Naive thymus-derived CD8-positive, alpha-beta T cell (primary cell): ENCODE results near the gene AVP. TPM values are rescaled to one million over a fixed set of nuclear protein-coding genes. Genes with fewer than 3 reads are reported as not detected.
A peak's percentile ranks its signal among the peaks of the same experiment; 100 is the strongest.

ENCODE experiments used
- ATAC-seq, 2 donors: fragments of 150-1000 bp; cut with Tn5 transposase in 1 of 2; sonication (Bioruptor Pico), chemical (Tn5 transposase) in 1 of 2; 1 replicate in 1 of 2; 2 replicates in 1 of 2; pipeline ENCODE4 v1.10.0; 2021; ENCODE audit warnings: mild to moderate bottlenecking in 2 of 2, moderate library complexity in 2 of 2
- POLR2A ChIA-PET: fragments of 350-600 bp; sonication (Branson Sonifier 250); formaldehyde crosslinking; loops from one replicate; lab custom pipeline; 2021; ENCODE audit warnings: antibody characterized with exemption; lab: Charles Lee
- DNase-seq, 10 donors: peaks; one replicate each; pipeline versions ENCODE4 v3.0.0 to v3.0.0-alpha.2; 2020 to 2022
- H3K27ac Mint-ChIP-seq, 10 donors: one replicate each; pipeline ENCODE4 v1.8.0; 2020 to 2022; ENCODE audit warnings: mild to moderate bottlenecking in 10 of 10, mixed read lengths in 10 of 10, moderate library complexity in 4 of 10, inconsistent platforms in 1 of 10
- H3K27me3 Mint-ChIP-seq, 5 donors: one replicate each; pipeline ENCODE4 v1.8.0; 2021 to 2022; ENCODE audit warnings: mixed read lengths in 5 of 5
- H3K36me3 Mint-ChIP-seq, 3 donors: one replicate each; pipeline ENCODE4 v1.8.0; 2020 to 2022; ENCODE audit warnings: mixed read lengths in 3 of 3, mild to moderate bottlenecking in 2 of 3, inconsistent platforms in 1 of 3
- H3K4me1 Mint-ChIP-seq, 4 donors: one replicate each; pipeline ENCODE4 v1.8.0; 2021 to 2022; ENCODE audit warnings: mixed read lengths in 4 of 4
- H3K4me3 Mint-ChIP-seq, 10 donors: one replicate each; pipeline ENCODE4 v1.8.0; 2020 to 2022; ENCODE audit warnings: mild to moderate bottlenecking in 10 of 10, mixed read lengths in 10 of 10, moderate library complexity in 6 of 10, inconsistent platforms in 1 of 10
- H3K9me3 Mint-ChIP-seq, 9 donors: one replicate each; pipeline ENCODE4 v1.8.0; 2020 to 2022; ENCODE audit warnings: mixed read lengths in 9 of 9, mild to moderate bottlenecking in 3 of 9, inconsistent platforms in 1 of 9, moderate library complexity in 1 of 9
- polyA plus RNA-seq, 3 donors: library from polyadenylated mRNA; unstranded; fragments of 300-500 nt; fragmentation: Illumina TruSeq; gene quantifications; one replicate each; pipeline ENCODE4 v1.2.3, GENCODE V29; 2021
- total RNA-seq, 8 experiments: library from RNA in 2 of 8; stranded (reverse) in 2 of 8; gene quantifications; one replicate each; pipeline ENCODE4 v1.2.3 and lab custom pipeline; 2021 to 2026

Gene AVP
- total and polyA plus RNA-seq, 5 experiments from 2014 or later: not detected

GRCh38 chr20:3107464-3108025 is 23.0 kb upstream of the AVP start:
- no peaks in the 10 kb centered on the region for H3K27me3 Mint-ChIP-seq
- POLR2A ChIA-PET: interaction anchor here (5.3 kb wide), 1 partner anchor 13 kb away, joined by 33 read pairs; no protein-coding TSS in a partner anchor
- H3K36me3 Mint-ChIP-seq: peaks cover 0 to 19% (median 0%) of the 10 kb centered on the region in 3 donors
- H3K4me1 Mint-ChIP-seq: peaks cover 9 to 24% (median 11%) of the 10 kb centered on the region in 4 donors
- DNase-seq (peak in 1 of 10 donors; percentile 55), ATAC-seq (no peak)
- peak overlapping the region in 1 of 10 donors; percentile 38 for H3K27ac Mint-ChIP-seq
- H3K9me3 Mint-ChIP-seq: no peaks in the 10 kb centered on the region
- H3K4me3 Mint-ChIP-seq: no peak overlapping the region

GRCh38 chr20:3106658-3107463 is 22.3 kb upstream of the AVP start:
- ATAC-seq (no peak), DNase-seq (peak in 1 of 10 donors; percentile 50)
- Mint-ChIP-seq H3K27ac (peak overlapping the region in 3 of 10 donors; percentile 38 to 60 (median 60)), H3K9me3 (no peaks in the 10 kb centered on the region), H3K36me3 (peaks cover 0 to 16% (median 0%) of the 10 kb centered on the region in 3 donors), H3K27me3 (no peaks in the 10 kb centered on the region), H3K4me3 (peak overlapping the region in 1 of 10 donors; percentile 38), H3K4me1 (peaks cover 16 to 30% (median 17%) of the 10 kb centered on the region in 4 donors)
- POLR2A ChIA-PET: interaction anchor here (5.3 kb wide), 1 partner anchor 13 kb away, joined by 33 read pairs; no protein-coding TSS in a partner anchor

GRCh38 chr20:3106185-3106584 is 21.7 kb upstream of the AVP start:
- Mint-ChIP-seq H3K27me3 (no peaks in the 10 kb centered on the region), H3K4me3 (no peak overlapping the region), H3K27ac (no peak overlapping the region), H3K4me1 (peaks cover 18 to 28% (median 21%) of the 10 kb centered on the region in 4 donors), H3K9me3 (no peaks in the 10 kb centered on the region), H3K36me3 (peaks cover 0 to 11% (median 0%) of the 10 kb centered on the region in 3 donors)
- no peak for ATAC-seq
- POLR2A ChIA-PET: interaction anchor here (0.7 to 5.3 kb wide), 2 partner anchors 12 to 55 kb away, joined by 3 to 33 read pairs; no protein-coding TSS in a partner anchor
- DNase-seq: no peak

- Mint-ChIP-seq H3K9me3 (no peaks in the 10 kb centered on the region), H3K4me3 (no peak overlapping the region), H3K36me3 (peaks cover 0 to 7% (median 0%) of the 10 kb centered on the region in 3 donors), H3K27ac (peak overlapping the region in 2 of 10 donors; percentile 41 to 52), H3K27me3 (no peaks in the 10 kb centered on the region), H3K4me1 (peaks cover 15 to 28% (median 26%) of the 10 kb centered on the region in 4 donors)
- DNase-seq (peak in 1 of 10 donors; percentile 27), ATAC-seq (no peak)
- POLR2A ChIA-PET: interaction anchor here (0.7 to 1.0 kb wide), 2 partner anchors 16 to 55 kb away, joined by 3 read pairs; no protein-coding TSS in a partner anchor
These were observed 21.0 kb upstream of the AVP start for GRCh38 chr20:3105256-3106137.

- Mint-ChIP-seq H3K27ac (peak overlapping the region in 7 of 10 donors; percentile 13 to 82 (median 52)), H3K4me3 (peak overlapping the region in 1 of 10 donors; percentile 41), H3K4me1 (peaks cover 15 to 32% (median 26%) of the 10 kb centered on the region in 4 donors), H3K27me3 (no peaks in the 10 kb centered on the region), H3K9me3 (no peaks in the 10 kb centered on the region), H3K36me3 (peaks cover 0 to 6% (median 0%) of the 10 kb centered on the region in 3 donors)
- POLR2A ChIA-PET: interaction anchor here (0.7 to 4.7 kb wide), 5 partner anchors 8 to 34 kb away, joined by 3 to 27 read pairs (median 3); no protein-coding TSS in a partner anchor
- ATAC-seq (no peak), DNase-seq (no peak)
These were observed 19.0 kb upstream of the AVP start for GRCh38 chr20:3103369-3104032.

GRCh38 chr20:3102575-3103368 is 18.2 kb upstream of the AVP start:
- DNase-seq (peak in 1 of 10 donors; percentile 38), ATAC-seq (no peak)
- Mint-ChIP-seq H3K27ac (peak overlapping the region; percentile 5 to 81 (median 64)), H3K4me1 (peaks cover 15 to 32% (median 26%) of the 10 kb centered on the region in 4 donors), H3K4me3 (peak overlapping the region in 9 of 10 donors; percentile 28 to 72 (median 42)), H3K27me3 (no peaks in the 10 kb centered on the region), H3K36me3 (peaks cover 0 to 3% (median 0%) of the 10 kb centered on the region in 3 donors), H3K9me3 (no peaks in the 10 kb centered on the region)
- POLR2A ChIA-PET: interaction anchor here (0.6 to 4.7 kb wide), 11 partner anchors 10 to 679 kb away, joined by 3 to 27 read pairs (median 4); partner anchors contain the start of genes FASTKD5, OXT and UBOX5

GRCh38 chr20:3101737-3102574 is 17.4 kb upstream of the AVP start:
- Mint-ChIP-seq H3K27me3 (no peaks in the 10 kb centered on the region), H3K4me1 (peaks cover 14 to 30% (median 23%) of the 10 kb centered on the region in 4 donors), H3K4me3 (peak overlapping the region; percentile 14 to 72 (median 48)), H3K9me3 (no peaks in the 10 kb centered on the region), H3K27ac (peak overlapping the region in 9 of 10 donors; percentile 13 to 81 (median 63)), H3K36me3 (peaks cover 0 to under 1% (median 0%) of the 10 kb centered on the region in 3 donors)
- DNase-seq: peak; percentile 28 to 74 (median 58)
- POLR2A ChIA-PET: interaction anchor here (0.6 to 4.7 kb wide), 15 partner anchors 9 to 680 kb away, joined by 3 to 27 read pairs (median 4); partner anchors contain the start of genes FASTKD5, ITPA, OXT and UBOX5
- ATAC-seq: peak; percentile 95 to 97

- H3K9me3 Mint-ChIP-seq: no peaks in the 10 kb centered on the region
- ATAC-seq: no peak
- DNase-seq: peak in 1 of 10 donors; percentile 40
- peak overlapping the region in 1 of 10 donors; percentile 13 for H3K4me3 Mint-ChIP-seq
- peak overlapping the region in 1 of 10 donors; percentile 21 for H3K27ac Mint-ChIP-seq
- H3K4me1 Mint-ChIP-seq: peaks cover 14 to 29% (median 22%) of the 10 kb centered on the region in 4 donors
- POLR2A ChIA-PET: interaction anchor here (0.6 to 4.7 kb wide), 9 partner anchors 8 to 108 kb away, joined by 3 to 27 read pairs (median 5); partner anchors contain the start of genes FASTKD5, ITPA and UBOX5
- no peaks in the 10 kb centered on the region for H3K36me3 Mint-ChIP-seq
- no peaks in the 10 kb centered on the region for H3K27me3 Mint-ChIP-seq
These were observed 16.7 kb upstream of the AVP start for GRCh38 chr20:3101251-3101650.

GRCh38 chr20:3100480-3100879 is 16.0 kb upstream of the AVP start:
- Mint-ChIP-seq H3K4me3 (peak overlapping the region in 1 of 10 donors; percentile 13), H3K36me3 (no peaks in the 10 kb centered on the region), H3K27me3 (no peaks in the 10 kb centered on the region), H3K27ac (peak overlapping the region in 2 of 10 donors; percentile 22 to 56), H3K4me1 (peaks cover 15 to 32% (median 22%) of the 10 kb centered on the region in 4 donors), H3K9me3 (no peaks in the 10 kb centered on the region)
- ATAC-seq: no peak
- POLR2A ChIA-PET: interaction anchor here (0.5 to 4.7 kb wide), 9 partner anchors 7 to 97 kb away, joined by 3 to 27 read pairs (median 5); partner anchors contain the start of genes FASTKD5 and UBOX5
- no peak for DNase-seq
